ENCODE measurements around the gene KCNC1.

Gene KCNC1

DNA sequence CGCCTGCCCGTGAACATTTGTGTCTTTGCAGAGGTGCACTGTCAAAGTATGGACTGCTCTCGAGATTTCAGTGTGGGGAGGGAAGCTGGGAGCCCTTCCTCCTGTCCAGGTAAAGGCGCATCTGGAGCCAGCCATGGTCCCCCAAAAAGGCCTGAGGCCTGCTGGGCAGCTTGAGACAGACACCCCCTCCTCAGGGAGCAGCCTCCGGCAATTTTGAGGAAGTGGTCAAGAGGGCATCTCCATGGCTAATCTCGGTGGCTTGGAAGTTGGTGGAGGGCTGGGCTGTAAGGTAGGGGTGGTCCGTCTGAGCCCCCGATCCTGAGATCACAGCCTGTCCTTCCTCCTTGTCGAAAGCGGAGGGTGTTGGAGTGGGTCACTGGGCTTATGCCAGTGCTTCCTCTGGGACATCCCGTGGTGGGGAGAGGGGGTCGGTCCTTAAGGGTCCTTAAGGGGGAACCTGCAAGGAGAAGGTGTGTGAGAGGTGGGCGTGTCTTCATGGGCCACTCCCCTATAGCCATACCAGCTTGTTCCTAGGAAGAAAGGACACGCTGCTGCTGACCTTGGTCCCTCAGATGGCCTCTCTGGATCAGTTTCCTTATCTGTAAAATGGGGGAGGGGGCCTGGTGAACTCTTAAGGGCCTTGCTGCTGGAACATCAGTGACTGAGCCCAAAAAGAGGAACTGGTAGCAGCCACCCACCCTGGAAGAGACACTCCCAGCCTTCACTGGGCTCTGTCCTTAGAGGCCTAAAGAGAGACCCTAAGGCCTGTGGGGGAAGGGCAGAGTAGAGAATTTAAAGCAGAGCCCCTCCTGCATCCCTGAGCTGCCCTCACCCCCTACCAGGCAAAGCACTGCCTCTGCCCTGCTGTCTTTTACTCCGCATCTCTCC lies 2.6 kb downstream of the KCNC1 start:
- Mint-ChIP-seq H3K9me3 (no peaks in the 10 kb centered on the region), H3K4me1 (peaks cover 16% of the 10 kb centered on the region), H3K27ac (no peak overlapping the region), H3K36me3 (ENCODE audit: low read depth) (no peaks in the 10 kb centered on the region), H3K27me3 (ENCODE audit: low read depth) (peaks cover 56% of the 10 kb centered on the region), H3K4me3 (peak overlapping the region; percentile 9 to 40 (median 24))
- no peak for TF ChIP-seq CTCF (IDR thresholded peaks at IDR 0.05; ENCODE audit: unreplicated experiment in 3 of 3)

- H3K36me3 Mint-ChIP-seq (ENCODE audit: low read depth), result no peaks in the 10 kb centered on the region
- no peak overlapping the region for H3K4me3 Mint-ChIP-seq
- peaks cover 49% of the 10 kb centered on the region for H3K27me3 Mint-ChIP-seq (ENCODE audit: low read depth)
- H3K9me3 Mint-ChIP-seq, result no peaks in the 10 kb centered on the region
- H3K27ac Mint-ChIP-seq, result no peak overlapping the region
- no peak for TF ChIP-seq CTCF (IDR thresholded peaks at IDR 0.05; ENCODE audit: unreplicated experiment in 3 of 3)
- peaks cover 6% of the 10 kb centered on the region for H3K4me1 Mint-ChIP-seq
Observed at GRCh38 chr11:17738151-17738973, 3.8 kb downstream of the KCNC1 start.

DNA sequence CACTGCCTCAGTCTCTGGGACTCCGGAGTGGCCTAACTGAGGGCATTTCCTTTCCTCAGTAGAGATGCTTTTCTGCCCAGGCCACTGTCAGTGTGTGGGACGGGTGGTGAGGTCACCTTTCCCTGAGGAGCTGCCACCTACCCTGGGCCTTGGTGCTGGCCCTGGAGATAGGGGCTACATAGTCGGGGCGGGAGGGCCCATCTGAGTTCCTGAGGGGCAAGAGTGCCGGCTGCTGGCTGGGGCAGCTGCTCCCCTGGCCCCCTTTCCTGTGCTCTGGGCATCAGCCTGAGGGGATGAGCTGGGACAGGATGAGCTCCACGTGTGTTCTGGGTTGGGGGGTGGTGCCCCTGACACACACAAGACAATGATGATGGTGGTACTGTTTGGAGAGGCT lies 5.4 kb downstream of the KCNC1 start:
- Mint-ChIP-seq H3K4me1 (peaks cover 5% of the 10 kb centered on the region), H3K27ac (no peak overlapping the region), H3K27me3 (ENCODE audit: low read depth) (peaks cover 39% of the 10 kb centered on the region), H3K36me3 (ENCODE audit: low read depth) (no peaks in the 10 kb centered on the region), H3K9me3 (no peaks in the 10 kb centered on the region), H3K4me3 (no peak overlapping the region)
- no peak for TF ChIP-seq CTCF (IDR thresholded peaks at IDR 0.05; ENCODE audit: unreplicated experiment in 3 of 3)

DNA sequence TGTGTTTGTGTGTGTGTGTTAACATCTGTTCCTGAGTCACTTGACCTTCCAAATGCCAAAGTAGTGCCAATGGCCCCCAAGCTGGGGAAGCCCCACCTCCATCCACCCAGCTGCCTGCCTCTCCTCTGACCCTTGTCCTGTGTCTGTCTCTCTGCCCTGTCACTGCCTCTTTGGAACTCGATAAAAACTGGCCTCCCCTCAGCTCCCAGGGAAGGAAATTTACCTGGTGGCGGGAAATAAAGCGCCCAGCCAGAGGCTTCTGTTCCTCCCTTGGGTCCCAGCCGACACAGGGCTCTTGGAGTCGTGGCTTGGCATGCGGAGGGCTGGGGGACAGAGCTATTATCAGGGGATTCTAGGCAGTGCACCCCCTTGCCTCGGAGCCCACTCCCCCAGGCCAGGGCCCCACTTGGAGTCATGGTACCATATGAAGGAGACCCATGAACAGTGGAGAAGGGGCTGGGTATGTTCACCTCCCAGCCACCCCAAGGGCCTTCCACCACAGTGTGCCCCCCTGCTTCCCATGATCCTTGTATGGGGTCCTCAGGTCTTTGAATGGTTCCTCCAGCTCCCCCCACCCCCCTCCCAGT lies 6.2 kb downstream of the KCNC1 start:
- Mint-ChIP-seq H3K4me1 (peaks cover 5% of the 10 kb centered on the region), H3K27me3 (ENCODE audit: low read depth) (peaks cover 35% of the 10 kb centered on the region), H3K4me3 (no peak overlapping the region), H3K9me3 (no peaks in the 10 kb centered on the region), H3K36me3 (ENCODE audit: low read depth) (no peaks in the 10 kb centered on the region), H3K27ac (no peak overlapping the region)
- TF ChIP-seq CTCF (IDR thresholded peaks at IDR 0.05; ENCODE audit: unreplicated experiment in 3 of 3), result no peak

- no peak overlapping the region for H3K27ac Mint-ChIP-seq
- peaks cover 4% of the 10 kb centered on the region for H3K4me1 Mint-ChIP-seq
- H3K27me3 Mint-ChIP-seq (ENCODE audit: low read depth), result peaks cover 28% of the 10 kb centered on the region
- TF ChIP-seq CTCF (IDR thresholded peaks at IDR 0.05; ENCODE audit: unreplicated experiment in 3 of 3), result no peak
- no peaks in the 10 kb centered on the region for H3K9me3 Mint-ChIP-seq
- H3K4me3 Mint-ChIP-seq, result no peak overlapping the region
- no peaks in the 10 kb centered on the region for H3K36me3 Mint-ChIP-seq (ENCODE audit: low read depth)
Observed at GRCh38 chr11:17741487-17741886, 6.9 kb downstream of the KCNC1 start.

All from nephron (organoid).